GM12872 (cell line): ENCODE measurements around the gene ZNF687.

ENCODE experiments used
- CTCF ChIP-seq: IDR thresholded peaks from 3 replicates; pipeline ENCODE4 v1.5.1; 2011; ENCODE audit warnings: low read depth, mild to moderate bottlenecking, low read length, moderate library complexity; ENCODE audit not compliant: insufficient read depth

ZNF687 gene

GRCh38 chr1:151340870-151341754 is 59.0 kb downstream of the ZNF687 start:
- peak; percentile 63 for TF ChIP-seq CTCF
